Stimulated activated CD4-positive, alpha-beta T cell treated with anti-CD3 and anti-CD28 coated beads, Interleukin-15, amount 100 ng/mL, for 1 hour (primary cell): ENCODE data around the gene GABARAPL1.
"Not testable (repeated sequence)": the region's sequence is repeated elsewhere in the genome, so short reads cannot be mapped to it uniquely, and the experiment has no call there.

Experiments
- DNase-seq, 2 donors: peaks; one replicate each; pipeline ENCODE4 v3.0.0-alpha.2; 2020; ENCODE audit warnings: low read depth in 1 of 2, low spot score in 1 of 2

GABARAPL1 gene

DNA sequence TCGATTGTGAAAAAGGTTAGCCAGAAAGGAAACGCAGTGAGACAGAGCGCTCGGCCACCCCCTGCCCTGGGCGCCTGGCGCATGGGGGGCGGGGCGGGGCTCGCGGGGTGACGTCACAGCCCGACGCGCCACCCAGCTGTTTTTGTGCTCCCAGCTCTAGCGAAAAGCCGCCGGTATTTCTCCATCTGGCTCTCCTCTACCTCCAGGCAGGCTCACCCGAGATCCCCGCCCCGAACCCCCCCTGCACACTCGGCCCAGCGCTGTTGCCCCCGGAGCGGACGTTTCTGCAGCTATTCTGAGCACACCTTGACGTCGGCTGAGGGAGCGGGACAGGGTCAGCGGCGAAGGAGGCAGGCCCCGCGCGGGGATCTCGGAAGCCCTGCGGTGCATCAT is at the start of gene GABARAPL1:
TSS of gene GABARAPL1 (plus strand) at position 139 of the 393 bp plus-strand sequence. CDS start at position 392, 253 bp downstream.
- DNase-seq, result peak; percentile 56 to 67

DNA sequence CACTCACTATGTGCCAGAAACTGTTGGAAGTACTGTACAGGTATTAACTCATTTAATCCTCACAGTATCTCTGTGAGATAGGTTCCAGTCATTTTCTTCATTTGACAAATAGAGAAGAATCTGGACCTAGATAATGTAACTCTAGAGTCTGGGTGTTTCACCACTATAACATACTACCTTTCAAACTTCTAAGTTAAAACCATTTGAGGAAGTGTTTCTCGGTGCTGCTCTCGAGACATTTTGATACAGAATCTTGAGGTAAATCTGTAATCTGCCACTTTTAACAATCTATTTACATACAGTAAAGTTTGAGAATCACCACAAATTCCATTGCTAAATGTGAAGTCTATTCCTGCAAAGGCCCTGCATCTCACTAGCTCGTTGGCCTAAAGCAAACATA is 49.6 kb upstream of the GABARAPL1 start:
- no peak for DNase-seq

DNA sequence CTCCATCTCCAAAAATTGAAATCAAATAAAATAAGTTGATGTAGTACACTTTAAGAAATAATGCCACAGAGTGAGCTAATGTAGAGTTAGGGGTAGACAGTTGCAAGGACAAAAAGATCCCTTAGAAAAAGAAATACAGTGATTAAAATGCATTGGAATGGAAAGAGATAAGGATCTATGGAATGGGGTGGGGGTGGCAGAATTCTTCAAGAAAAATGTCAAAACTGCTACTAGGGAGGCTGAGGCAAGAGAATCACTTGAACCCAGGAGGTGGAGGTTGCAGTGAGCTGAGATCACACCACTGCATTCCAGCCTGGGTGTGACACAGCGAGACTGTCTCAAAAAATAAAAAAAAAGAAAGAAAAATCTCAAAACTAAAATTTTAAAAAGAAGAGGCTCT is 47.3 kb upstream of the GABARAPL1 start:
- no peak for DNase-seq

- DNase-seq, result no peak
These were observed 45.1 kb upstream of the GABARAPL1 start for GRCh38 chr12:10167599-10167998.

DNA sequence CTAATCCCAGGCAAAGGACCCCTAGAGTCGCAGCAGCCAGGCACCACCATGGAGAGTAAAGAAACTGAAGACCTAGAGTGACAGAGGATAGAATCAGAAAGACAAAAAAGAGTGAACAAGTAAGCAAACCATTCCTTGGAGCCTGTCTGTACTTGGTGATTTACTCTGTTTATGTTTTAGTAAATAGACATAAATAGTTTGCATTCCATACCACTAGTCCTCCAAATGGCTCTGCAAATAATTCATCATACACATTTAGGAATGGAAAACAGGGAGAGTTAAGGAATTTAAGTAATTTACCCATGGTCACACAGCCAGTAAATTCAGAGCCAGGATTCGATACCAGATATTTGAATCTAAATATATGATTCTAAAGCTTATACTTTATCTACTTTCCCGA is 43.6 kb upstream of the GABARAPL1 start:
- no peak for DNase-seq

- DNase-seq, result no peak
These were observed 42.5 kb upstream of the GABARAPL1 start for GRCh38 chr12:10170216-10170615.

- DNase-seq, result no peak
These were observed 40.5 kb upstream of the GABARAPL1 start, which contains the start of gene OLR1 for GRCh38 chr12:10171973-10172728. OLR1 (minus strand) TSS chr12:10172132; CDS start chr12:10172077, 55 bp downstream.

GRCh38 chr12:10174986-10175614 is 37.6 kb upstream of the GABARAPL1 start:
- DNase-seq, result no peak

DNA sequence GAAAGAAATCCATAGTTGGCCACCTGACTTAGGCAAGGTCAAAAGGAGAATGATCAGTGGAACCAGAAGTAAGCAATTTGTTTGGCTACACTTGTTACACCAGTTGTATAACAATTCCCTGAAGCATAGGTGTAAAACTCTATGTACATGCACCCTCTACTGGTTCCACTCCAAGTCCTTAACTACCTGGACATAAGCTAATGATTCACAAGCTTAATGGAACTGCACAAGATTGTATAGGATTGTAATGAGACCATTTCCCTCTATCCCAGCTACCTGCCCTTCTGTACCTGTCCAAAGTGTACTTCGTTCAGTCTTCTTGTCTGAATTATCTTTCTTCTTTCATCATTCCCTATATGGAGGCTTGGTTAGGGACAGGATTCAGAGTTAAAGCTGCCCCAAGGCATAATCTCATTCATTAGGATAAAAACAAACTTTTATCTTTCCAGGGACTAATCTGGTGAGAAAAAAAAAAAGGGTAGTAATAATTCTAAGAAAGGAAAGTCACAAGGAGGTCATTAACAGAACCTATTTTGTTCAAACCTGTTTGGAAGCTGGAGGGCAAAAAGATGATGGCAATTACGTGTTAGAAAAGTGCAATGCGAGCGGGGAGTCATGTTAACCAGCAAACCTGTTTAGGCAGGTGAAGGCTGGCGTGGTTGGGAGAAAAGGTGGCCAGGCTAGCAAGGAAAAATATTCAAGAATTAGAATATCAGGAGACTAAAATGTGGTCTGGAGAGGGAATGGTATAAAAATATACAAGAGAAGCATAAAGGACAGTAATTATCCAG is 36.6 kb upstream of the GABARAPL1 start:
- no peak for DNase-seq

DNA sequence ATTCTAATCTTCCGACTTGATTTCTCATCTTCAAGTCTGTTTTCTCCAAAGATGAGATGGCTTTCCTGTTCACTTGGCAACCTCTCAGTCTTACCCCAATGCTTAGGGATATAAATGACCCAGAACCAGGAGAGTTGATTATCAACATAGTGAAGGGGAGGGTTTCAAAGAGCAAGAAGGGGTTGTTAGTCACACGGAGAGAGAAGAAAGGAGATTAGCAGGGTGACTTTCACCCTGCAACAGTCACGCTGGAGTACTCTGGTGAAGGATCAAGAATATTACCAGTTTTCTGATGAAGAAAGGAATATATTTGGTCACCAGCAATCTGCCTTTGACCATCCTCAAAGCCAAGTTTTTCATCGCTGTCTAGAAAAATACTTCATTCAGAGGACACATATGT is 33.9 kb upstream of the GABARAPL1 start, which contains the start of gene TMEM52B:
TSS of gene TMEM52B (plus strand) at position 212 of the 400 bp plus-strand sequence. CDS start 543 bp downstream, outside the sequence.
- DNase-seq, result no peak

DNA sequence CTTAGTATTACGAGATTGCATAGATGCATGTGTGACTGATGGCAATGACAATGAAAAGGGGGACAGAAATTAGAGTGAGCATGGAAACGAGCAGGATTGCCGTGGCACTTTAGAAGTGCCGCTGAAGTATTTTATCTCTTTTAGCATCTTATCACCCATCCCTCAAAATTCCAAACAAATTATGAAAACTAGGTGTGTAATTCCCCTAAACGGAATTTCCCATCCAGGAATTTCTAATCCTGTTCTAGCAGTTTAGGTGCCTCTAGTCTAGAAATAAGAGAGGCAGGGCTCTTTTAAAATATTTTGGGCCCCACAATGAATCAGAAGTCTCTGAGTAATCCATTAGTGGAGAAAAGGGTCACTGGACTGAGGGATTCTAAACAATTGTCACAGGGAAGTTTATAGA is 32.9 kb upstream of the GABARAPL1 start:
- DNase-seq, result no peak

- DNase-seq, result no peak
These were observed 30.2 kb upstream of the GABARAPL1 start for GRCh38 chr12:10182354-10183049.

DNA sequence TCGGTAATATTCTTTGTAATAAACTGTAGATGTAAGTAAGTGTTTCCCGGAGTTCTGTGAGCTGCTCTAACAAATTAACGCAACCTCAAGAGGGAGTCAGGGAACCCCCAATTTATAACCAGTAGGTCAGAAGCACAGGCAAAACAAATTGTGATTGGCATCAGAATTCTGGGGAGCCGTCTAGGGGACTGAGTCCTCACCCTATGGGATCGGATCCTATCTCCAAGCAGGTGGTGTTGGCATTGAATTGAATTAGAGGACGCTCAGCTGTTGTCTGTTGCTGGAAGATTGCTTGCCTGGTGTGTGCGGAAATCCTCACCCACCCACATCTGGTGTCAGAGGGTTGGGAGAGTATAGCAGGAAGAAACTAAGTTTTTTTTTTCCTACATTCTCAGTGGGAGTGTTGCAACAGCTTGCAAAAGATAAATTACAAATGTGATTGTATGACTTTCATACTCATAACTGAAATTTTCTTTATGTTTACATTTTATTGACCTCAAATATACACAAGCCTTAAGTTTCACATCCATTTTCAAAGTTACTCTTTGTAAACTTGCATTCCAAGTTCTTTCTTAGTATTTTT is 28.3 kb upstream of the GABARAPL1 start:
- no peak for DNase-seq

GRCh38 chr12:10186299-10186698 is 26.4 kb upstream of the GABARAPL1 start:
- DNase-seq, result no peak

GRCh38 chr12:10186958-10187357 is 25.7 kb upstream of the GABARAPL1 start:
- DNase-seq, result not testable (repeated sequence)

DNA sequence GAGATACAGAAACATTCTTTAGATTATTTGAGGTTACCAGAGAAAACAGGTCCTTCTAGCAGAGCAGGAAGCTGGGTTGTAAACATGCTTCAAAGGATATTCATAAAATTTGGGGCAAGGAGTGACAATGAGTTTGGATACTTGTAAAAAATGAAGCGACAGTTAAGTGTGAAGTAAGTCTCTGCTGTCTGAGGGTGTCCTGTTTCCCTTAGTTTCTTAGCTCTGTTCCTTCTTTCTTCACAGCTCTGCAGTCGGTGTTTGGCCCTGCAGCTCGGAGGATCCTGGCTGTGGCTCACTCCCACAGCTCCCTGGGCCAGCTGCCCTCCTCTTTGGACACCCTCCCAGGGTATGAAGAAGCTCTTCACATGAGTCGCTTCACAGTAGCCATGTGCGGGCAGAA is 23.0 kb upstream of the GABARAPL1 start:
- DNase-seq, result no peak

GRCh38 chr12:10190558-10191388 is 21.9 kb upstream of the GABARAPL1 start:
- peak in 1 of 2 donors; percentile 18 for DNase-seq

DNA sequence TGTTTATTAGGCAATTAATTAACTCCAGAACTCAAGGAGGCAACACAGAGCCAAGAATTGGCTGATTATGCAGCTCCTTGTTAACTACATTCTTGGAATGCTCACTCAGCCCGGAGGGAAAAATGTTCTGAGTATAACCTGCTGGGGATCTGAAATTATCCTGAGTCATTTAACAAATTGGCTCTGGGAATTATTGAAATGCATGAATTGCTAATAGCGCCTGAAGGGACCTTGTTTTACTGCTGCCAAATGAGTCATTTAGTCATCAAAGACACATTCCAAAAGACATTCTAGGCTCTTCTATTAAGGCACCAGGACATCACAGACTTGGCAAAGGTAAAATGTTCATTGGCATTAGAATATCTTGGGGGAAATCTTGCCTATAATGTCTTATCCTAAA is 20.8 kb upstream of the GABARAPL1 start:
- no peak for DNase-seq

- DNase-seq, result no peak
These were observed 18.5 kb upstream of the GABARAPL1 start for GRCh38 chr12:10194160-10194670.

GRCh38 chr12:10196210-10196609 is 16.5 kb upstream of the GABARAPL1 start:
- DNase-seq, result no peak
